Renal cortex interstitium (tissue), 11 donors: ENCODE data around the gene RAB11FIP4. TPM values are rescaled to one million over a fixed set of nuclear protein-coding genes. Genes with fewer than 3 reads are reported as not detected.

Experiments used
- DNase-seq, 11 donors: peaks; one replicate each; pipeline ENCODE4 v3.0.0-alpha.2; 2013; ENCODE audit warnings: low read depth in 9 of 11, low spot score in 4 of 11; ENCODE audit errors: extremely low read depth in 1 of 11
- polyA plus RNA-seq, 3 donors: library from polyadenylated mRNA; unstranded; fragments of 120-200 nt; gene quantifications; one replicate each; pipeline ENCODE4 v1.2.1, GENCODE V29; 2013; ENCODE audit not compliant: insufficient read length in 3 of 3

RAB11FIP4 gene
- polyA plus RNA-seq, 3 donors: 14.0 to 14.8 (median 14.2) TPM

GRCh38 chr17:31565652-31566051 is 174.2 kb downstream of the RAB11FIP4 start:
- no peak for DNase-seq

DNA sequence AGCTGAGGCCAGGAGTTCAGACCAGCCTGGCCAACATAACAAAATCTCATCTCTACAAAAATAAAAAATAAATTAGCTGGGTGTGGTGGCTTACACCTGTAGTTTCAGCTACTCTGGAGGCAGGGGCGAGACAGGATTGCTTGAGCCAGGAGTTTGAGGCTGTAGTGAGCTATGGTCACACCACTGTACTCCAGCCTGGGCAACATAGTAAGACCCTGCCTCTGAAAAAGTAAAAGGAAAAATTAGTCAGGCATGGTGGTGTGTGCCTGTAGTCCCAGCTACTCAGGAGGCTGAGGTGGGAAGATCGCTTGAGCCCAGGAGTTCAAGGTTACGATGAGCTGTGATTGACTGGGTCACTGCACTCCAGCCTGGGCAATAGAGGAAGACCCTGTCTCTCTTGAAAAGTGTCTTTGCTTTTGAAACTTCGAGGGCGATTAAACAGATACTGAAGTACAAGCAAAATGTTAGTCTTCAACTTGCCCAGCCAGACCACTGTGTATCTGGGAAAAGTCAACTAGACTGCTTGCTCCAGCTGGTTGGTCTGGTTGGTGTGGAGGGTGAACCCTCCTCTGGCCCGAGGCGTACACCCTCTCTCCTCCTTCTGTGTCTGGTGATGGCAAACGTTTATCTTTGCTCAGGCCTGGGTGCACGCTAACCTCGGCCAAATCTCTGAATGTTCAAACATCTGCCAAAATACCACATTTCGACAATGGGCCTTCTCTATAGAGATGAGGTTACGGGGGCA is 174.9 kb downstream of the RAB11FIP4 start:
- DNase-seq: no peak

DNA sequence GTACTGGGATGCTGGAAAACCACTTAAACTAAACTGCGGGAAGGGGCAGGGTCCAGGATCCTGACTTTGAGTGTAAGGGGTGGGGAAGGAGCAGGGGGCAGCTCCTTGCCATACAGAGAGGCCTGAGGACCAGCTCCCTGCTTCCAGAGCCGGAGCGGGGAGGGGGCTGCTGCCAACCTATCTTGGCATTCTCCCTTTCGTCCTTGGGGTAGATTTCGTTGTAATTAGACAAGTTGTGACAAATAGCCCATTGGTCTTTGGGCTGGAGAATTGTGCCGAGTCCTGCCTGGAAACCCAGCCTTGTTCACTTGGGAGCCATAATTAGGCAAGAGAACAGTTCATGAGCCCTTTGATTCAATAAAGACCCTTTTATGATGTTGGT is 175.5 kb downstream of the RAB11FIP4 start:
- DNase-seq: no peak

GRCh38 chr17:31568121-31568520 is 176.6 kb downstream of the RAB11FIP4 start:
- DNase-seq: no peak

- DNase-seq: no peak
Observed at GRCh38 chr17:31568539-31568938, 177.1 kb downstream of the RAB11FIP4 start.

DNA sequence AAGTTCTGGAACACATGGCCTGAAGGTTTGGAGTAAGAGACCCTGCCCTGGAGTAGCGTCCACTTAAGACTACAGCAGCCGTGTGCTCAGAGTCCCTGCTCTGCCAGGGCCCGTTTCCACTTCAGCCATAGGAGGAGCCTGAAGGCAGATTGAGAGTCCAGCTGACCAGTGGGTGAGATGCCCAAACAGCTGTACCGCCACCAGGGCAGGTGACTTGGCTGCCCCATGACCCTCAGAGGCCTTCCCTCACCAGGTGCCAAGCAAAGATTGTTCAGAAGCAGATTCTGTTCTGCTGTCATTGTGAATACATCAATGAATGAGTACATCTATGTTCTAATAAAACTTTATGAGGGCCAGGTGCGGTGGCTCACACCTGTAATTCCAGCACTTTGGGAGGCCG is 178.8 kb downstream of the RAB11FIP4 start:
- no peak for DNase-seq

DNA sequence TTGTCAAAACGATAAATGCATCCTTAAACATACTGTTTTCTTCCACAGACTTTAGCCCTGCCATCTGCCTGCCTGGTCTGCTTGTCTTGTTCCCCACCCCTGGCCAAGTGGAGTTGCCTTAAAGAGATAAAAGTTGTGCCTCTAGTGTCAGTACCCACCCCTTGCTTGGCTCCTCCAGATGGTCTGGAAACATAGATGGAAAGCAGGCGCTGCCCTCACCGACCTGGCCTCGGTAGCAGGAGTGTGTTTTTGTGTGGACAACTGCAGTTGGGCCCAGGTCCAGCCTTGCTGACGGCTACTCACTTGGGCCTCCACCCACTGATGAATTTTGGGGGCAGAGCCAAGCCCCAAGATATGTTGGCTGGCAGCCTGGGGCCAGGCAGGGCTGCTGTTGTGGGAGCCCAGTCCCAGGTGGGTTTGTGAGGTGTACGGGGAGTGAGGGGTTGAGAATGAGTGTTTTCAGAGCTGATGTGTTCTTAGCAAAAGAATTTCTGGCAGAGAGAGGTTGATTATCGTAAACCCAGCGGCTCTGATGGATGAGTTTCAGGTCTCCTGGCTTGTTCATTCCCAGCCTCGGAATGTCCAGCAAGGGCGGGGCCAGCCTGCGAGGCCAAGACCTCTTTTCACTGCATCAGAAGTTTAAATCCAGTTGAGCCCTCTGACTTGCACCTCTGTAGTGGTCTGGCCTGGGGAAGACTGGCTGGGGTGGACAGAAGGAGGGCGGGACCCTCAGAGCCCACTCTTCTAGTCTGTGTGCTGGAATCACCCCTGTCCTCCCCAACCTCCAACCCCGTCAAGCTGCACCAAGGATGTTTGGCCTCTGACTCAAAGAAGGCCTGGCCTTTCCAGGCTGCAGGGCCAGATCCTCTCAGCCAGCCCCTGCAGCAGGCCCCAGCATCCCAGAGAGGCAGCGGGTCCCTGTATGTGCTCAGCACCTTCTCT is 179.7 kb downstream of the RAB11FIP4 start:
- no peak for DNase-seq

GRCh38 chr17:31572341-31572740 is 180.9 kb downstream of the RAB11FIP4 start:
- no peak for DNase-seq

DNA sequence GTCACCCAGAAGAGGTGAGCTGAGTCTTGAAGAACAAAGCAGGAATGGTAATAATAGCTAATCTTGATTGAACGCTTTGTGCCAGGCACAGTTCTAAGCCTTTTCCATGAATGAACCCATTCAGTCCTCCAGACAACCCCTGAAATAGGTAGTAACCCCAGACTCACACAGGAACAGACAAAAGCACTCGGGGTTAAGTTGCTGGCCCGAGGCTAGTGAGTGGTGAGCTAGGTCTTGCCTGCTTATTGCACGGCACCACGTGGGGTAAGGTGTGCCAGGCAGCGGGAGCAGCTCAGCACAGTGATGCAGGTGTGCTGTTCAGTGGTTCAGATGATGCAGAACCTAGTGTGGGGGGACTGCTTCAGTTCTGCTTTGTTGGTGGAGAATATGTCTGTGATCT is 181.6 kb downstream of the RAB11FIP4 start:
- DNase-seq: no peak

GRCh38 chr17:31573861-31574260 is 182.4 kb downstream of the RAB11FIP4 start:
- no peak for DNase-seq

GRCh38 chr17:31574458-31574857 is 183.0 kb downstream of the RAB11FIP4 start:
- no peak for DNase-seq

DNA sequence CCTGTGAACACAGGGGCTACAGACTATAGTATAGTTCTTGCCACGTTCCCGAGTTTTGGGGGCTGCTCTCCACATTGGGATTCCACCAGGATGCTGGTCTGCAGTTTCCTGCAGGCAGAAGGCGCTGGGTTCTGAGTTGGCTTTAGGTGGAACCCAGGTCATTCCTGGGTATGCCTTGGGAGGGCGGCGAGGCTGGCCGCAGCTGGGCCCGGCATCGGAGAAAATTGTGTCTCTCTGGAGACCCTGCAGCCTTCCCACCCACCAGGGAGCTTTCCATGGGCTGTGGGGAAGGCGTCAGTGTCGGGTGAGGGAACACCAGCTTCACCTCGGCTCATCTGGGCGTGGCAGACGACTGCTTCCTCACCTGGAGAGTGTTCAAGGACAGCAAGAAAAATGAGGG is 183.6 kb downstream of the RAB11FIP4 start:
- no peak for DNase-seq

DNA sequence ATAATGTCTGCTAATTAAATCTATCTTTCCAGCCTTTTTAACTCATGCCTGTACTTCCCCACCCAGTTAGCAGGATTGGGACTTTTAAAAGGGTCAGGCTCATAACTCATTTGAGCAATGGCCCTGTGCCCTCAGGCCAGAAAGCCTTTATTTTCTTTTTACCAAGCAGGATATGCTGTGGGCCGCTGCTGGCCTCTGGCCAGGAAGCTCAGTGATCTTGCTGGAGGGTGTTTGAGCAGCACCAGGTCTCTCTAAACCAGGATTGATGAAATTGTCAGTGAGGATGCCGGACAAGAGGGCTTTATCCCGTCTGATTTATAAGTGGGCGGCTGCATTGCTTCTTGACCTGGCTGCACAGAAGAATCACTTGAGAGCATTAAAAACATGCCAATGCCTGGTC is 187.8 kb downstream of the RAB11FIP4 start:
- DNase-seq: no peak

- DNase-seq: no peak
Observed at GRCh38 chr17:31580316-31580705, 188.8 kb downstream of the RAB11FIP4 start.

DNA sequence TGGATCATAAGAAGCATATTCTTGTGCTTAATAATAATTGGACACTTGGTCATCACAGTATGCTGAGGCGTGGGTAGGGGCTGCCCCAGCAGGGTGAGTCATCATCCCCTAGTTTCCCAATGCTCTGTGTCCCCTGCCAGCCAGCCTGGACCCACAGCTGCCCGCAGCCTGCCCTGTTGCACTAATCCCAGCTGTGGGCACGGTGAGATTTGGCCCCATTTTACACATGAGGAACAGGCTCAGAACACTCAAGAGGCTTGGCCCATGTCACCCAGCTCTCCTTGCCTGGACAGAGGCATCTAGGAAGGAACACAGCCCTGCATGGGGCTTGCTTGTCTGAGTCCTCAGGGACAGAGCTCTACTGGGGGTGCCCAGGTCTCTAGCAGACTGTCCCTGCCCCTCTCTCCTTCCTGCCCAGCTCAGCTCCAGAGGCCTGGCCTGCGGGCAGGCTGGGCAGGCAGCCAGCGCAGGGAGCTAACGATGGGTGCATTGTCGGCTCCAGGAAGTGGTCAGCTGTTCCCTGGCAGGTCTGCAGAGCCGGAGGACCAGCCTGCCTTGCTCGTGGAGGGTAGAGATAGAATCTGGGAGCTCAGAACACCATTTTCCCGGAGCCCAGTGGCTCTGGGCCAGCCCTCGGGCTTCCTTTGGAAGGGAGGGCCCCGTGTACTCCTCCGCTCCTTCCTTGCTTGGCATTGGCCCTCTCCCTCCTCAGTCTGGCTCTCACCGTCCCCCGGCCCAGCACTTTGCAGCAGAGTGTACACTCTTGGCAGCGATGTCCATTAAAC is 189.4 kb downstream of the RAB11FIP4 start:
- no peak for DNase-seq

DNA sequence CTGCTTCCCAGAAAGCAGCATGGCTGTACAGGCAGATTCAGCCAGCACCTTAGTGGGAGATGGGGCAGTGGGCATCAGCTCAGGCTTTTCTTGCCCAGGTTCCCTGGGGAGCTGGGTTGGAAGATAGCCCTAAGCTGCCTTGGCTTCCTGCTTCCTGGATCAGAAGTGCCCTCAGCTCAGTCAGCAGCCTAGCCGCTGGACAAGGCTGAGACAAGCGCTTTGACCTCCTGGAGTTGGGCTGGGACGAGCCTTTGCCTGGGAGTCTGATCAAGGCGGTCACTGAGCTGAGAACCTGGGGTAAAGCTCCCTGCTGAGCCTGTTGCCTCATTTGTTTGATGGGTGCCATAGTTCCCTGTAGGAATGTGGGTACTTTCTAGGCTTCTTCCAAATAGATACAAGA is 190.0 kb downstream of the RAB11FIP4 start:
- no peak for DNase-seq

DNA sequence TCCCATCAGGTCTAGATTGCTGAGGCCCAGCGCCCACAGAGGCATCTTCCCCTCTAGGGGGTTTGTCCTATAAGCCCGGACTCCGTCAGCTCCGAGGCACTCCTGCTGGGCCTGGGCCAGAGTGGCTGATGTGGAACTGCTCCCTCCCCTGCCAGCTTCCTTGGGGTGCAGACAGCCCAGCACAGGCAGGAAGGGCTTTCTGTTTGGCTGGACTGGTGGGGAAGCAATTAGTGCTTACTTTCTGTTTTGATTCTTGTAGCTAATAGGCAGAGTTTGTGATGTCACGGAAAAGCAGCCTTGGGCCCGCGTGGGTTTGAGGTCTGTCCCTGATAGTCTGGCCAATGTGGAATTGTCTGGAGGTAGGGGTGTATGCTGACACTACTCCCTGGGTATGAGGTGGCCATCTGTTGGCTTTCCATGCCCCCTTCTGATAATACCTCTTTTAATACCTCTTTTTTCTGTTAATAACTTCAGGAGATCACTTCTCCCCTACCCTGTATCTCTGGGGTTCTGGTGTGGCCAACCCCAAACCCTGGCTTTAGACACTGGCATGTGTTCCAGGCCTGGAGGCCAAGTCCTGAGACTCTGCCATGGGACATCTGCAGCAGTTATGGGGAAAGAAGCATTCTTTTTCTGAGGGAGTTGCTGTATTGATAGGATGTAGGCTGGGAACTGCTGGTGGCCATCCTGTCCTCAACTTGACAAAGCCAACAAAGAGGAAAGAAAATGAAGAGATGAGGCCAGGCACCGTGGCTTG is 190.9 kb downstream of the RAB11FIP4 start:
- DNase-seq: no peak

- no peak for DNase-seq
Observed at GRCh38 chr17:31583772-31584356, 192.4 kb downstream of the RAB11FIP4 start.
